Trophoblast cell (in vitro differentiated cells and primary cell): Measurements from ENCODE around the gene RTRAF.

Experiments used
- DNase-seq, 2 donors: peaks; one replicate each; pipeline ENCODE4 v3.0.0-alpha.2; 2016
- H2AFZ ChIP-seq: 2 replicates; pipeline ENCODE4 v1.6.1; 2013; ENCODE audit warnings: low read length, moderate library complexity, mild to moderate bottlenecking; ENCODE audit not compliant: insufficient read depth, poor library complexity
- H2AK5ac ChIP-seq: 2 replicates; pipeline ENCODE4 v1.6.1; 2013; ENCODE audit warnings: mild to moderate bottlenecking, low read length
- H2BK120ac ChIP-seq: 2 replicates; pipeline ENCODE4 v1.6.1; 2013; ENCODE audit warnings: low read length, mild to moderate bottlenecking, moderate library complexity; ENCODE audit not compliant: insufficient read depth, poor library complexity
- H2BK12ac ChIP-seq: 2 replicates; pipeline ENCODE4 v1.6.1; 2013; ENCODE audit warnings: mild to moderate bottlenecking, low read length, moderate library complexity
- H2BK5ac ChIP-seq: 2 replicates; pipeline ENCODE4 v1.6.1; 2013; ENCODE audit warnings: low read length, low read depth, moderate library complexity, mild to moderate bottlenecking; ENCODE audit not compliant: poor library complexity
- H3K14ac ChIP-seq: 2 replicates; pipeline ENCODE4 v1.6.1; 2013; ENCODE audit warnings: mild to moderate bottlenecking, low read length
- H3K18ac ChIP-seq: 2 replicates; pipeline ENCODE4 v1.6.1; 2013; ENCODE audit warnings: mild to moderate bottlenecking, low read length
- H3K23ac ChIP-seq: 2 replicates; pipeline ENCODE4 v1.6.1; 2013; ENCODE audit warnings: low read length
- H3K27ac ChIP-seq: 2 replicates; pipeline ENCODE4 v1.5.1; 2013; ENCODE audit warnings: low read depth, mild to moderate bottlenecking, inconsistent platforms, low read length, moderate library complexity
- H3K27me3 ChIP-seq: 2 replicates; pipeline ENCODE4 v1.6.1; 2013; ENCODE audit warnings: inconsistent platforms, mild to moderate bottlenecking, low read length, moderate library complexity; ENCODE audit not compliant: insufficient read depth
- H3K36me3 ChIP-seq, 2 experiments: 1 replicate in 1 of 2; 2 replicates in 1 of 2; pipeline ENCODE4 v1.6.1; 2013; ENCODE audit warnings: low read length in 2 of 2, mild to moderate bottlenecking in 2 of 2, moderate library complexity in 1 of 2; ENCODE audit not compliant: insufficient read depth in 2 of 2, control insufficient read depth in 1 of 2
- H3K4ac ChIP-seq: 2 replicates; pipeline ENCODE4 v1.6.1; 2013; ENCODE audit warnings: low read depth, mild to moderate bottlenecking, low read length, moderate library complexity
- H3K4me1 ChIP-seq, 2 experiments: 1 replicate in 1 of 2; 2 replicates in 1 of 2; pipeline ENCODE4 v1.6.1; 2013; ENCODE audit warnings: low read length in 2 of 2, mild to moderate bottlenecking in 2 of 2, moderate library complexity in 1 of 2; ENCODE audit not compliant: insufficient read depth in 2 of 2, control insufficient read depth in 1 of 2
- H3K4me2 ChIP-seq: 2 replicates; pipeline ENCODE4 v1.6.1; 2013; ENCODE audit warnings: inconsistent platforms, mild to moderate bottlenecking, low read length, moderate library complexity
- H3K4me3 ChIP-seq: 2 replicates; pipeline ENCODE4 v1.5.1; 2013; ENCODE audit warnings: mild to moderate bottlenecking, low read depth, low read length, inconsistent platforms
- H3K79me1 ChIP-seq: one replicate; pipeline ENCODE4 v1.6.1; 2013; ENCODE audit warnings: low read length
- H3K79me2 ChIP-seq: 2 replicates; pipeline ENCODE4 v1.6.1; 2013; ENCODE audit warnings: low read length, mild to moderate bottlenecking; ENCODE audit not compliant: control insufficient read depth, insufficient read depth, poor library complexity
- H3K9ac ChIP-seq: 2 replicates; pipeline ENCODE4 v1.6.1; 2013; ENCODE audit warnings: mild to moderate bottlenecking, low read length
- H3K9me3 ChIP-seq: 2 replicates; pipeline ENCODE4 v1.6.1; 2013; ENCODE audit warnings: low read depth, mild to moderate bottlenecking, control low read depth, inconsistent platforms, low read length; ENCODE audit not compliant: insufficient read depth
- H4K12ac ChIP-seq: 2 replicates; pipeline ENCODE4 v1.6.1; 2013; ENCODE audit warnings: low read depth, mild to moderate bottlenecking, low read length, moderate library complexity
- H4K8ac ChIP-seq: 2 replicates; pipeline ENCODE4 v1.6.1; 2013; ENCODE audit warnings: low read depth, mild to moderate bottlenecking, low read length, moderate library complexity
- H4K91ac ChIP-seq: one replicate; pipeline ENCODE4 v1.6.1; 2013; ENCODE audit warnings: low read depth, mild to moderate bottlenecking, low read length, moderate library complexity
- WGBS: extraction: QIAGEN DNeasy Blood & Tissue Kit; methylation state at CpG from one replicate; pipeline ENCODE4 v1.1.7; 2013; ENCODE audit warnings: missing lambda C conversion rate; ENCODE audit not compliant: insufficient read length, insufficient coverage; ENCODE audit errors: extremely low coverage; 5-methylcytosine and 5-hydroxymethylcytosine counted together

The RTRAF gene

DNA sequence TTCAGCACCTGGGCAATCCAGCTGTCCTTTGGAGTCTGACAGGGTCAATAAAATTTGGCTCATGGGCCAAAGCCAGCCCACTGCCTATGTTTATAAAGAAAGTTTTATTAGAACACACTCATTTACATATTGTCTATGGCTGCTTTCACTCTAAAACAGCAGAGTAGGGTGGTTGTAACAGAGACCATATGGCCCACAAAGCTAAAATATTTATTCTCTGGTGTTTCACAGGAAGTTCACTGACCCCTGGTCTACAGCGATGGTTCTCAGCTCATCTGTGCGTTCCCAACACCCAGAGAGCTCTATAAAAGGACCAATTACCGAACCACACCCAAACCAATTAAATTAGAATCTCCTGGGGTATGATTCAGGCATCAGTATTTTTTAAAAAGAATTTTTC is 37.7 kb upstream of the RTRAF start:
- Histone ChIP-seq H4K91ac (no peak overlapping the region), H3K4me3 (no peak overlapping the region), H3K9ac (no peak overlapping the region), H3K18ac (no peak overlapping the region), H3K36me3 (no peaks in the 10 kb centered on the region), H3K23ac (no peak overlapping the region), H3K9me3 (no peaks in the 10 kb centered on the region), H2BK12ac (no peak overlapping the region), H2AK5ac (no peak overlapping the region), H2BK5ac (no peak overlapping the region), H3K4me1 (no peaks in the 10 kb centered on the region), H3K79me1 (no peaks in the 10 kb centered on the region), H4K8ac (no peak overlapping the region), H2AFZ (no peak overlapping the region), H3K27ac (no peak overlapping the region), H2BK120ac (no peak overlapping the region), H3K4ac (no peak overlapping the region), H3K14ac (no peak overlapping the region), H3K4me2 (no peak overlapping the region), H4K12ac (no peak overlapping the region), H3K79me2 (no peaks in the 10 kb centered on the region), H3K27me3 (no peaks in the 10 kb centered on the region)
- no peak for DNase-seq
- WGBS, result no CpG with 5 or more reads among the region's 3 CpGs

DNA sequence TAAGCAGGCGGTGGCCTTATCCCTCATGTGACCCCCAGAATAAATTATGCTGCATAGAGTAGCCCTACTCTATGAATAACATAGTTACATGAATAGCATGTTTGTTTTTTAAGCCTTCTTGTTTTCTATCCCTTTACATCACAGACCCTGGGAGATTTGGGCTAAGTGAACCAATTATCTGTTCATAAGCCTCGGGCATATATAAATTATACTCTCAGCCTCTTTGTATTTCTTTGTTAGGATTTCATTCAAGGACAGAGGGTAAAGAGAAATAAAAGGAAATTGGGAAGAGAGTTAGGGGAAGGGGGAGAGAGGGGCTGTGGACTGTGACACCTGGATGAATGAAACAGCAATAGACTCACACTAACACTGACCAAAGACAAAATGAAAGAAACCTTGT is 35.3 kb upstream of the RTRAF start:
- H2BK5ac ChIP-seq, result no peak overlapping the region
- H3K79me2 ChIP-seq, result no peaks in the 10 kb centered on the region
- no CpG with 5 or more reads among the region's 2 CpGs for WGBS

GRCh38 chr14:51954657-51955056 is 34.7 kb upstream of the RTRAF start:
- Histone ChIP-seq H2AK5ac (no peak overlapping the region), H3K4me2 (no peak overlapping the region), H3K9ac (no peak overlapping the region), H3K4ac (no peak overlapping the region), H3K27me3 (no peaks in the 10 kb centered on the region), H3K4me1 (no peaks in the 10 kb centered on the region), H4K91ac (no peak overlapping the region), H2BK120ac (no peak overlapping the region), H3K36me3 (no peaks in the 10 kb centered on the region), H3K79me2 (no peaks in the 10 kb centered on the region), H2AFZ (no peak overlapping the region), H3K9me3 (peaks cover 2% of the 10 kb centered on the region), H2BK5ac (no peak overlapping the region), H2BK12ac (no peak overlapping the region), H4K8ac (no peak overlapping the region), H4K12ac (no peak overlapping the region), H3K27ac (no peak overlapping the region), H3K14ac (no peak overlapping the region), H3K18ac (no peak overlapping the region), H3K23ac (no peak overlapping the region), H3K4me3 (no peak overlapping the region), H3K79me1 (no peaks in the 10 kb centered on the region)
- no peak for DNase-seq
- no CpG with 5 or more reads among the region's 3 CpGs for WGBS

More for the DNA sequence above, 35.3 kb upstream of the RTRAF start:
- no peak overlapping the region for H4K91ac ChIP-seq
- no peak overlapping the region for H3K4me3 ChIP-seq
- no peak overlapping the region for H2AK5ac ChIP-seq
- H4K8ac ChIP-seq, result no peak overlapping the region
- no peaks in the 10 kb centered on the region for H3K4me1 ChIP-seq
- no peak overlapping the region for H3K4me2 ChIP-seq
- no peak overlapping the region for H3K27ac ChIP-seq
- no peak overlapping the region for H2AFZ ChIP-seq
- H3K36me3 ChIP-seq, result no peaks in the 10 kb centered on the region
- no peak overlapping the region for H3K23ac ChIP-seq
- no peak overlapping the region for H3K18ac ChIP-seq
- no peak overlapping the region for H3K14ac ChIP-seq
- H2BK120ac ChIP-seq, result no peak overlapping the region
- H4K12ac ChIP-seq, result no peak overlapping the region
- no peak overlapping the region for H2BK12ac ChIP-seq
- no peaks in the 10 kb centered on the region for H3K79me1 ChIP-seq
- H3K9ac ChIP-seq, result no peak overlapping the region
- H3K9me3 ChIP-seq, result peaks cover 2% of the 10 kb centered on the region
- no peaks in the 10 kb centered on the region for H3K27me3 ChIP-seq
- H3K4ac ChIP-seq, result no peak overlapping the region
- DNase-seq, result no peak

DNA sequence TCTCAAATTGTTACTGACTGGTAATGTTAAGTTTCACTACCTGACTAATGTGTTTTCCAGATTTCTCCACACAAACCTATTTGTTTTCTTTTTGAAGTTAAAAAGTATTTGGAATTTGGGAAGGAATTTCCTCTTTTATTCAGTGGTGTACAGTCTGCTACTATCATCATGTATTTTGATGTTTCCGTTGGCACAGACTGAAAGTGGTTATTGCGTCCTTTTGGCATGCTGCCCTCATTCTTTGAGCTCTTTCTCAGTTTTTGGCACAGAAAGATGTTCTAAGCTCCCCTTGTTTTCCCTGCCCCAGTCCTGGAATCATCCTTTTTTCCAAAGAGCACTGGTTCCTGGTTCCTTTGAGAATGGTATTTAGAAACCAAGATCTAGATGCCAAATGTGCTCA is 31.4 kb upstream of the RTRAF start:
- no peak overlapping the region for H2AFZ ChIP-seq
- H3K27ac ChIP-seq, result no peak overlapping the region
- no peaks in the 10 kb centered on the region for H3K36me3 ChIP-seq
- H3K27me3 ChIP-seq, result no peaks in the 10 kb centered on the region
- no peak overlapping the region for H3K9ac ChIP-seq
- H3K79me2 ChIP-seq, result no peaks in the 10 kb centered on the region
- H2BK12ac ChIP-seq, result no peak overlapping the region
- H3K9me3 ChIP-seq, result peaks cover 2% of the 10 kb centered on the region
- no peak overlapping the region for H2AK5ac ChIP-seq
- H4K8ac ChIP-seq, result no peak overlapping the region
- no peaks in the 10 kb centered on the region for H3K4me1 ChIP-seq
- no peak overlapping the region for H2BK5ac ChIP-seq
- H3K4me3 ChIP-seq, result no peak overlapping the region
- no peak overlapping the region for H3K4ac ChIP-seq
- H3K18ac ChIP-seq, result no peak overlapping the region
- H3K23ac ChIP-seq, result no peak overlapping the region
- DNase-seq, result no peak
- H3K14ac ChIP-seq, result no peak overlapping the region
- H3K4me2 ChIP-seq, result no peak overlapping the region
- no peak overlapping the region for H4K12ac ChIP-seq
- no peaks in the 10 kb centered on the region for H3K79me1 ChIP-seq
- no CpG with 5 or more reads among the region's 2 CpGs for WGBS
- H2BK120ac ChIP-seq, result no peak overlapping the region
- H4K91ac ChIP-seq, result no peak overlapping the region
